Skeletal muscle satellite cell (primary cell): ENCODE data around the gene LORICRIN. TPM values are rescaled to one million over a fixed set of nuclear protein-coding genes. Genes with fewer than 3 reads are reported as not detected.
"Not testable (repeated sequence)": the region's sequence is repeated elsewhere in the genome, so short reads cannot be mapped to it uniquely, and the experiment has no call there.

Experiments
- H3K27me3 ChIP-seq: 2 replicates; pipeline ENCODE4 v1.7.0; 2013; ENCODE audit warnings: low read length; ENCODE audit not compliant: control insufficient read depth, insufficient read depth
- H3K36me3 ChIP-seq: 2 replicates; pipeline ENCODE4 v1.7.0; 2013; ENCODE audit warnings: mild to moderate bottlenecking, control low read depth, low read length; ENCODE audit not compliant: insufficient read depth
- H3K4me1 ChIP-seq: 2 replicates; pipeline ENCODE4 v1.7.0; 2013; ENCODE audit warnings: low read length; ENCODE audit not compliant: control insufficient read depth, insufficient read depth
- H3K4me2 ChIP-seq: 2 replicates; pipeline ENCODE4 v1.7.0; 2013; ENCODE audit warnings: mild to moderate bottlenecking, low read length
- H3K4me3 ChIP-seq: 2 replicates; pipeline ENCODE4 v1.7.0; 2013; ENCODE audit warnings: low read length
- H3K9ac ChIP-seq: 2 replicates; pipeline ENCODE4 v1.7.0; 2013; ENCODE audit warnings: mild to moderate bottlenecking, low read depth, low read length, moderate library complexity
- H3K9me3 ChIP-seq: replicated peaks from 2 replicates; pipeline ENCODE4 v1.7.0; 2013; ENCODE audit warnings: mild to moderate bottlenecking, control low read depth, low read length
- total RNA-seq: library from RNA; depleted of rRNA; stranded (reverse); fragments of >200 nt; gene quantifications from 2 replicates; pipeline ENCODE4 v1.2.3, GENCODE V29; 2012; rRNA removed

Gene LORICRIN
- total RNA-seq, result not detected in 2 replicates

DNA sequence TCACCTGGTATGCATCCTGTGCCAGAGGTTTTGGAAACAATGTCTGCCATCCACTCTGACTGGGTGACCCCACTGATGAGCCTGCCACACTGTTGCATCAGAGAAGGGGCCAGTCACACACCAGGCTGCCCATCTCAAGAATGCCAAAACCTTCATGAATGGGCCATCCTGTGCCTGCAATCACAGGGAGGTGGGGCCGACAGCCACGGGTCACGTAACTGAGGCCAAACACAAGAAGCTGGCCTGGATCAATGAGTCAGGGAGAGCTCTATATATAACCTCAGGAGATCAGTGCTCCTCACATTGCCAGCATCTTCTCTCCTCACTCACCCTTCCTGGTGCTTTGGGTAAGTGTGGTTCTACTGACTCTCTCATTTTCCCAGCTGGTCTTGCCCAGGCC, at the start of gene LORICRIN:
LORICRIN (plus strand) TSS at position 301 of the 400 bp plus-strand sequence. CDS start 1,263 bp downstream, outside the sequence.
- Histone ChIP-seq H3K36me3 (no peaks in the 10 kb centered on the region), H3K4me1 (peaks cover 9% of the 10 kb centered on the region), H3K27me3 (peaks cover 49% of the 10 kb centered on the region), H3K9ac (no peak within 1 kb of the TSS), H3K9me3 (no peaks in the 10 kb centered on the region), H3K4me3 (no peak within 1 kb of the TSS), H3K4me2 (no peak within 1 kb of the TSS)

DNA sequence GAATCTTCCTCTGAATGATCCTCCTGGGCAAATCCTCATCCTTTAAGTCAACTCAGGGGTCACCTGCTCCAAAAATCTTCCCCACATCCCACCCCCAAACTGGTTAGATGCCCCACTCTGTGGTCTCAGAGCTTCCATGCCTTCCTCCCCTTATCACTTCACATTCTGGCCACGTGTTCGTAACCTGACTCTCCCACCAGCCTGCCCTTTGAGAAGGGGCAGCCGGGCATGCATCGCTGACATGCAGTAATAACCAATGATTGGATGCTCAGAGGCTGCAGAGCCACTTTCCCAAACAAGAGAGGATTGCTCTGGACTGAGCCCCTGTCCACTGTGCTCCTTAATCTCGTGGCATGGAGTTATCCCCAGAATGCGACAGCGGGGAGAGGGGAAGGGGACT, 49.3 kb upstream of the LORICRIN start:
- no peak overlapping the region for H3K9ac ChIP-seq
- no peaks in the 10 kb centered on the region for H3K27me3 ChIP-seq
- H3K4me2 ChIP-seq, result no peak overlapping the region
- no peaks in the 10 kb centered on the region for H3K4me1 ChIP-seq
- H3K36me3 ChIP-seq, result no peaks in the 10 kb centered on the region
- no peak overlapping the region for H3K4me3 ChIP-seq
- H3K9me3 ChIP-seq, result no peaks in the 10 kb centered on the region

GRCh38 chr1:153212201-153212600, 47.3 kb upstream of the LORICRIN start:
- H3K9me3 ChIP-seq, result no peaks in the 10 kb centered on the region
- H3K27me3 ChIP-seq, result no peaks in the 10 kb centered on the region
- H3K36me3 ChIP-seq, result no peaks in the 10 kb centered on the region
- H3K9ac ChIP-seq, result no peak overlapping the region
- H3K4me1 ChIP-seq, result no peaks in the 10 kb centered on the region
- no peak overlapping the region for H3K4me3 ChIP-seq
- H3K4me2 ChIP-seq, result no peak overlapping the region

DNA sequence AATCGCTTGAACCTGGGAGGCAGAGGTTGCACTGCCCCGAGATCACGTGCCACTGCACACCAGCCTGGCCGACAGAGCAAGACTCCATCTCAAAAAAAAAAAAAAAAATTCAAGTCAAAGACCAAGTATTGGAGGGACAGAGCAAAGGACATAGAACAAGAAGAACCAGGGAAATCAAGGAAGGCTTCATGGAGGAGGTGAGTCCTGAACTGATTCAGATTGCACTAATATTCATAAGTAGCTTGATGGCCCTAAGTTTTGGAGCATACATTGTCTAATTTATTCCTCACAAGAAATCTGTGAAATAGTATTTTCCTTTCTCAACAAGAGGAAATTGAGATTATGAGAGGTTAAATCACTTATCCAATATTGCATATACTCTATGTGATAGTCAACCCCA, 46.0 kb upstream of the LORICRIN start:
- Histone ChIP-seq H3K4me2 (no peak overlapping the region), H3K9ac (no peak overlapping the region), H3K36me3 (no peaks in the 10 kb centered on the region), H3K4me3 (no peak overlapping the region), H3K4me1 (no peaks in the 10 kb centered on the region), H3K9me3 (no peaks in the 10 kb centered on the region), H3K27me3 (peaks cover 1% of the 10 kb centered on the region)

DNA sequence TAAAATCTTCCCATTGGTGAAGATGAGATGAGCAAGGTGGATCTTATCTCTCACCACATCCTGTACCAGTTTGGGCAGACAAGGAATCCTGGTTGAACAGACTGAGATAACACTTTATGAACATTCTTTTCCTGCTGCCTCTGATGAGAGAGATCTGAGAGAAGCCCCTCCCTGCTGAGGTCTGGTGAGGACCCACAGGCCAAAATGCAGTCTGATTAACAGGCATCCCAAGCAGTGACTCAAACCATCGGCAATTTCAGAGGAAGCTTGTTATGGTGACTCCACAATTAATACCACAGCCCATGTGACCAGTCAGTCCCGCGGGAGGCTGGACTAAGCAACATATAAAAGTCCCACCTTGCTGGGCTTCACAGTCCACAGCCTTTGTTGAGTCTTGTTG, 42.3 kb upstream of the LORICRIN start, which contains the start of gene PRR9:
PRR9 (plus strand) TSS at position 373 of the 400 bp plus-strand sequence. CDS start 561 bp downstream, outside the sequence.
- Histone ChIP-seq H3K9me3 (no peaks in the 10 kb centered on the region), H3K4me2 (no peak within 1 kb of the TSS), H3K27me3 (peaks cover 14% of the 10 kb centered on the region)

DNA sequence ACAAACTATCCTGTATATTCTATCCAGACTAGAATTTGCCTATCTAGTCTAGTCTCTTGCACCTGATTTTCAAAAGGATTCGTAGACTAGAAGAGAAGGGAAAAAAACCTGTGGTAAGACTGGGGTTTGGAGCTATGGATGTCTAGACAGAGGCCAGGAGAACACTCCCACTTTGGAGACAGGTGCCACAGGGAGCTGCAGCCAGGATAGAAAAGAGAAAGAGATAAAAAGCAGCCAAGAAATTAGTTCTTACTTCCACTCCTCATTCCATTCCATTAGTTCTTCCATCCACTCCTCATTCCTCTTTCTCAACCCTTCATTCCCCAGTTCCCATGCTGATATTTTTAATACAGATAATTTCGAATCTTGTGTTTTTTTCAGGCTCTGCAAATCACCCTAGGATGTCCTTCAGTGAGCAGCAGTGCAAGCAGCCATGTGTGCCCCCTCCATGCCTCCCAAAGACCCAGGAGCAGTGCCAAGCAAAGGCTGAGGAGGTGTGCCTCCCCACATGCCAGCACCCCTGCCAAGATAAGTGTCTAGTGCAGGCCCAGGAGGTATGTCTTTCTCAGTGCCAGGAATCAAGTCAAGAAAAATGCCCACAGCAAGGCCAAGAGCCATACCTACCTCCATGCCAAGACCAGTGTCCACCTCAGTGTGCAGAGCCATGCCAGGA, 41.6 kb upstream of the LORICRIN start:
- no peak overlapping the region for H3K4me2 ChIP-seq
- no peaks in the 10 kb centered on the region for H3K36me3 ChIP-seq
- peaks cover 15% of the 10 kb centered on the region for H3K27me3 ChIP-seq
- H3K4me1 ChIP-seq, result no peaks in the 10 kb centered on the region
- H3K4me3 ChIP-seq, result no peak overlapping the region
- no peaks in the 10 kb centered on the region for H3K9me3 ChIP-seq
- H3K9ac ChIP-seq, result no peak overlapping the region

More for the DNA sequence above, 42.3 kb upstream of the LORICRIN start, which contains the start of gene PRR9:
- Histone ChIP-seq H3K36me3 (no peaks in the 10 kb centered on the region), H3K4me3 (no peak within 1 kb of the TSS), H3K4me1 (no peaks in the 10 kb centered on the region), H3K9ac (no peak within 1 kb of the TSS)

DNA sequence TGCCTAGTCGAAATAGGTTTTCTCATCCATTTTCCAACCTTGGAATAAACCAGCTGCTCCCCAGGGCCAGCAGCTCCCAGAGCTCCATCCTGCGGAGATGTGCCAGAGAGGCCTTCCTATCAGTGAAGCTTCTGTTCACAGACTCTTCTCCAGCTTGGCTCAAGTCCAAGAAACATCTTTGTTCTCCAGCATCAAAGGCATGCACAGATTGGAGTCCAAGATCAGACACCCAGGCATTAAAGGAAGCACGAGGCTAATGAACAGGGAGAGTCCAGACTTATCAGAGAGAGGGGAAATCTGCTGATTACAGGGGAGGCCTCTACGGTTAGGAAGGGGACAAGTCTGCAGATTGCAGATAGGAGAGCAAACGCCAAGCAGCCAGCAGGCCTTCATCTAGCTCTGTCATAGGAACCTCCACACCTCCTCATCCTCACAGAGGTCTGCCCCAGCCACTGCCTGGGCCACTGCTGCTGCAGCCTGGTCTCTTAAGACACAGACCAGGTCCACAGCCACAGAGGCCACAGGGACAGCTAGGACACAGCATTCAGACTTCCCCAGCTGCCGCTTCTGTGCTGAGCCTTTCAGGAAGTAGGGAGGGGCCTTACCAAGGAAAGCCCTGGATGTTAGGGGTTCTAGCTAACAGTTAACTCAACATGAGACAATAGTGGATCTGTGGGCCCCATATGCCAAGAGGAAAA, 38.7 kb upstream of the LORICRIN start:
- Histone ChIP-seq H3K4me3 (no peak overlapping the region), H3K4me1 (no peaks in the 10 kb centered on the region), H3K4me2 (no peak overlapping the region), H3K27me3 (peaks cover 29% of the 10 kb centered on the region), H3K36me3 (no peaks in the 10 kb centered on the region), H3K9me3 (no peaks in the 10 kb centered on the region), H3K9ac (no peak overlapping the region)

DNA sequence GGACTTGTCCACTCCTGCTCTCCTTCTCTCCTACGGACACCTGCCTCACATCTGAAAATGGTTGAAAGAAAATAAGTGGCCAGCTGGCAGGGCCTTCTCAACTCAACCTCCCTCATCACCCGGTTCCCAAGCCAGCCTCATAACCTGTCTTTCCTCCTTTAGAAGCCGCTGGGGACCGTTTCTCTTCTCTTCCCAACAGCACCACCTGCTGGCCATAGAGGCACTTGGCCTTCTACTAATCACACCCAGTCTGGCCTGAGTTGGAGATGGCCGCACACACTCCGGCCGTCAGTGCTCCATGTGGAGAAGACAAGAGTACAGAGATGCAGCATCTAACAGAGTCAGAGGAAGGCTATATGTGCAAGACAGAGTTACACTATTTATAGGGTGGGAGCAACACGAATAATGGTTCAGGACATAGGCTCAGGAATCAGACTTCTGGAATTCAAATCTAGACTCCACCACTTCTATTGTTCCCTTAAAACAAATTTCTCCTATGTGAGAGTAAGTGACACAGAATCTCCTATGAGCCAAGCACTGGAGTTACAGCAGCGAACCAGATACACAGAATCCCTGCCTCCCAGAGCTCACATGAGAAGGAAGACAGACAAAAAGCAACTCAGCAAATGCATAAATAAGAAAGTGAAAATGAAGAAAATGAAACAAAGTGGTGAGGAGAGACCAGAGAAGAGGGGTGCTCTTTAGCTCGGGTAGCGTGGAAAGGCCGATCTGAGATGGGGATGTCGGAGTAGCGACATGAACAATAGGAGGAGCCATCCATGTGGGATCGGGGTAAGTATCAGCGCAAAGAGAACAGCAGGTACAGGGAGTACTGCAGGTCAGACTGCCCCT, 36.2 kb upstream of the LORICRIN start:
- not testable (repeated sequence) for H3K9ac ChIP-seq, H3K4me3 ChIP-seq, H3K9me3 ChIP-seq, H3K4me1 ChIP-seq, H3K4me2 ChIP-seq, H3K36me3 ChIP-seq
- H3K27me3 ChIP-seq, result peaks cover 39% of the 10 kb centered on the region

DNA sequence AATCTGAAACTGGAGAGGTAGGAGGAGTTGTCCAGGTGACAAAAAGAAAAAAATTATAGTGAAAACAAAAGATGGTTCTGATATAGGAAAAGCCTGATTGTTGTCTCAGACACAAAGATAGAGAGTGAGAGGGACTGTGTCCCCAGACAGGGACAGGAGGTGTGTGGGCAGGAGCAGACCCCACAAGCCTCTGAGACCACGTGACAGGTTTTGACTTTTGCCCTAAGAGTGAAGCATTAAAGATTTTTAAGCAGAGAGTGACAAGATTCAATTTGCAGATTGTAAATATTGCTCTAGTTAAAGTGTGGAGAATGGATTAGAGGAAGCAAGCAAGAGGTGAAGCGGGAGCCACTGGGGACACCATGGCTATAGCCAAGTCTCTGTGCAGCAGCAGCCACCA, 31.7 kb upstream of the LORICRIN start:
- Histone ChIP-seq H3K36me3 (no peaks in the 10 kb centered on the region), H3K9me3 (no peaks in the 10 kb centered on the region), H3K4me3 (no peak overlapping the region), H3K27me3 (peaks cover 28% of the 10 kb centered on the region), H3K4me2 (no peak overlapping the region), H3K9ac (no peak overlapping the region), H3K4me1 (no peaks in the 10 kb centered on the region)

- Histone ChIP-seq H3K9ac (no peak overlapping the region), H3K4me3 (no peak overlapping the region), H3K9me3 (no peaks in the 10 kb centered on the region), H3K4me2 (no peak overlapping the region), H3K27me3 (peaks cover 28% of the 10 kb centered on the region), H3K4me1 (no peaks in the 10 kb centered on the region), H3K36me3 (no peaks in the 10 kb centered on the region)
Observed at GRCh38 chr1:153228491-153228890, 31.0 kb upstream of the LORICRIN start.

GRCh38 chr1:153229076-153229829, 30.2 kb upstream of the LORICRIN start:
- not testable (repeated sequence) for H3K4me1 ChIP-seq, H3K4me2 ChIP-seq, H3K36me3 ChIP-seq, H3K4me3 ChIP-seq, H3K9ac ChIP-seq, H3K9me3 ChIP-seq
- H3K27me3 ChIP-seq, result peaks cover 25% of the 10 kb centered on the region
